ENCODE data around the gene CHRNA5. TPM values are rescaled to one million over a fixed set of nuclear protein-coding genes. Genes with fewer than 3 reads are reported as not detected.

Gene CHRNA5
- total and polyA plus RNA-seq, 10 donors, result 0.11 to 2.2 (median 0.55) TPM

- peak; percentile 98 for DNase-seq
- Histone ChIP-seq H3K36me3 (peaks cover 4 to 36% (median 29%) of the 10 kb centered on the region in 6 donors), H3K27me3 (replicated peaks in 1 of 7) (no peaks in the 10 kb centered on the region), H3K27ac (peak within 1 kb of the TSS; percentile 94 to 99 (median 97)), H3K4me3 (peak within 1 kb of the TSS; percentile 58 to 90 (median 80)), H3K4me1 (peaks cover 14 to 44% (median 31%) of the 10 kb centered on the region in 6 donors), H3K9me3 (no peaks in the 10 kb centered on the region)
- WGBS, 5 donors, result 0 to 2% (median 0%) methylated on average over 8 to 56 of the region's 56 CpGs
- peak; percentile 98 for TF ChIP-seq POLR2AphosphoS5 (IDR thresholded peaks at IDR 0.05)
- peak in 7 of 11 experiments; percentile 12 to 63 (median 44) for TF ChIP-seq CTCF (IDR thresholded peaks at IDR 0.05 in 8 of 11, conservative IDR thresholded peaks at IDR 0.05 in 3 of 11)
- TF ChIP-seq POLR2A (IDR thresholded peaks at IDR 0.05), result peak in 2 of 3 donors; percentile 76 to 77
- intact Hi-C loops (cut with DNase I; ENCODE audit: low total_unique reads), result no loop called here
Observed at GRCh38 chr15:78540141-78540870, 25.0 kb upstream of the CHRNA5 start, which contains the start of gene PSMA4. Gene PSMA4 (plus strand): TSS chr15:78540444. CDS start chr15:78541928, 1,484 bp downstream.

- H3K27ac ChIP-seq, result peak overlapping the region; percentile 94 to 99 (median 97)
- peaks cover 14 to 52% (median 31%) of the 10 kb centered on the region in 6 donors for H3K4me1 ChIP-seq
- 2 to 4% (median 3%) methylated on average over 14 to 17 of the region's 17 CpGs for WGBS, 5 donors
- H3K27me3 ChIP-seq (replicated peaks in 1 of 7), result no peaks in the 10 kb centered on the region
- intact Hi-C loops (cut with DNase I; ENCODE audit: low total_unique reads), result no loop called here
- TF ChIP-seq POLR2A (IDR thresholded peaks at IDR 0.05) (no peak), POLR2AphosphoS5 (IDR thresholded peaks at IDR 0.05) (no peak), CTCF (IDR thresholded peaks at IDR 0.05 in 8 of 11, conservative IDR thresholded peaks at IDR 0.05 in 3 of 11) (peak in 1 of 11 experiments; percentile 2)
- H3K4me3 ChIP-seq, result peak overlapping the region; percentile 58 to 90 (median 80)
- no peak for DNase-seq
- H3K9me3 ChIP-seq, result no peaks in the 10 kb centered on the region
- peaks cover 4 to 44% (median 37%) of the 10 kb centered on the region in 6 donors for H3K36me3 ChIP-seq
Observed at GRCh38 chr15:78540871-78541743, 24.2 kb upstream of the CHRNA5 start.

GRCh38 chr15:78541744-78542034 is 23.6 kb upstream of the CHRNA5 start:
- 28 to 57% (median 42%) methylated on average over 1 of the region's 1 CpG for WGBS, 5 donors
- no peaks in the 10 kb centered on the region for H3K9me3 ChIP-seq
- H3K27ac ChIP-seq, result peak overlapping the region in 7 of 8 donors; percentile 94 to 99 (median 97)
- DNase-seq, result no peak
- H3K27me3 ChIP-seq (replicated peaks in 1 of 7), result no peaks in the 10 kb centered on the region
- peaks cover 14 to 52% (median 31%) of the 10 kb centered on the region in 6 donors for H3K4me1 ChIP-seq
- no peak for TF ChIP-seq POLR2A (IDR thresholded peaks at IDR 0.05)
- no peak for TF ChIP-seq POLR2AphosphoS5 (IDR thresholded peaks at IDR 0.05)
- TF ChIP-seq CTCF (IDR thresholded peaks at IDR 0.05 in 8 of 11, conservative IDR thresholded peaks at IDR 0.05 in 3 of 11), result no peak
- intact Hi-C loops (cut with DNase I; ENCODE audit: low total_unique reads), result no loop called here
- peak overlapping the region in 7 of 8 donors; percentile 58 to 88 (median 77) for H3K4me3 ChIP-seq
- peaks cover 4 to 50% (median 43%) of the 10 kb centered on the region in 6 donors for H3K36me3 ChIP-seq

Data from spleen (tissue), 11 donors.